ENCODE data around the gene ACTG1. TPM values are rescaled to one million over a fixed set of nuclear protein-coding genes. Genes with fewer than 3 reads are reported as not detected.
A peak's percentile ranks its signal among the peaks of the same experiment; 100 is the strongest.

The ACTG1 gene
- total and polyA plus RNA-seq, 7 donors, result 150 to 620 (median 405) TPM

DNA sequence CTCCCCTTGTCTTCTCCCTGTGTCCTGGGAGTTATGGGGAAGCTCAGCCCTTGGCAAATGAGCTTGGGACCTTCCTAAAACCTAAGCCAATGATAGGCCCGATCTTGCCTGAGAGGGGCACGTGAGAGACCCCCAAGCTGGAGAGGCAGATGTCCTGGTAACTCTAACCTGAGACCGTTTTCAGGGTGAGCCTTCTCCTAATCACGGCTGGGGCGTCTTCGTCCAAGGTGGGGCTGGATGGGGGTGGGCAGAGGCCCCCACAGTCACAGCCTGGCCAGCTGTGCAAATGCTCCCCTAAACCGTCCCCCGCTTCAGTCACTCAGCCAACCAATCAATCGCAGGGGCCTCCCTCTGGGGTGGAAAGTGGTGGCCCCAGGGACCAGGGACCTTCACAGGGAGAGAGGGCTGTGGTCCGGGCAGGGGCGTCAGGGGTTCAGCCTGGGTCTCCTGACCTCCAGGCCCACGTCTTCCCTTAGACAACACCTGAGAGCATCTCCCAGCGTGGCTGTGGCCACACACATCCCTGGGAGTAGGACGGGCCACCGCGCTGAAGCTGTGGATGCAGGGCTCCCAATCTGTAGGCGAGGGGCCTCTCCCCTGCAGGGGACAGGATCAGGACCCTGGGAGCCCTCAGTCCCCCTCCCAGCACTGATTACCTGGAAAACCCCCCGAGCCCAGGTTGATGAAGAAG lies 30.6 kb downstream of the ACTG1 start:
- ATAC-seq, result no peak
- Histone ChIP-seq H3K4me3 (peak overlapping the region; percentile 70), H3K36me3 (ENCODE audit: insufficient read depth in 1 of 2, low read depth in 1 of 2) (no peaks in the 10 kb centered on the region), H3K27me3 (ENCODE audit: insufficient read depth in 3 of 3, low read length in 2 of 3) (no peaks in the 10 kb centered on the region), H3K27ac (peak overlapping the region; percentile 64), H3K9me3 (no peaks in the 10 kb centered on the region), H3K4me1 (peaks cover 27% of the 10 kb centered on the region)
- 70 to 76% (median 74%) methylated on average over 18 of the region's 18 CpGs for WGBS, 3 donors
- TF ChIP-seq, protein P1, sequence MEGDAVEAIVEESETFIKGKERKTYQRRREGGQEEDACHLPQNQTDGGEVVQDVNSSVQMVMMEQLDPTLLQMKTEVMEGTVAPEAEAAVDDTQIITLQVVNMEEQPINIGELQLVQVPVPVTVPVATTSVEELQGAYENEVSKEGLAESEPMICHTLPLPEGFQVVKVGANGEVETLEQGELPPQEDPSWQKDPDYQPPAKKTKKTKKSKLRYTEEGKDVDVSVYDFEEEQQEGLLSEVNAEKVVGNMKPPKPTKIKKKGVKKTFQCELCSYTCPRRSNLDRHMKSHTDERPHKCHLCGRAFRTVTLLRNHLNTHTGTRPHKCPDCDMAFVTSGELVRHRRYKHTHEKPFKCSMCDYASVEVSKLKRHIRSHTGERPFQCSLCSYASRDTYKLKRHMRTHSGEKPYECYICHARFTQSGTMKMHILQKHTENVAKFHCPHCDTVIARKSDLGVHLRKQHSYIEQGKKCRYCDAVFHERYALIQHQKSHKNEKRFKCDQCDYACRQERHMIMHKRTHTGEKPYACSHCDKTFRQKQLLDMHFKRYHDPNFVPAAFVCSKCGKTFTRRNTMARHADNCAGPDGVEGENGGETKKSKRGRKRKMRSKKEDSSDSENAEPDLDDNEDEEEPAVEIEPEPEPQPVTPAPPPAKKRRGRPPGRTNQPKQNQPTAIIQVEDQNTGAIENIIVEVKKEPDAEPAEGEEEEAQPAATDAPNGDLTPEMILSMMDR (IDR thresholded peaks at IDR 0.05), result no peak
- DNase-seq, result no peak
- intact Hi-C loops (cut with DNase I), result loop anchor here in 1 of 2 donors (5.0 kb wide), 3 partner anchors 80 to 225 kb away; no protein-coding TSS in a partner anchor

GRCh38 chr17:81481073-81481799 lies 31.4 kb downstream of the ACTG1 start:
- Histone ChIP-seq H3K27me3 (ENCODE audit: insufficient read depth in 3 of 3, low read length in 2 of 3) (no peaks in the 10 kb centered on the region), H3K9me3 (no peaks in the 10 kb centered on the region), H3K36me3 (ENCODE audit: insufficient read depth in 1 of 2, low read depth in 1 of 2) (no peaks in the 10 kb centered on the region), H3K27ac (peak overlapping the region; percentile 64), H3K4me3 (peak overlapping the region; percentile 70), H3K4me1 (peaks cover 27% of the 10 kb centered on the region)
- WGBS, 3 donors, result 6 to 15% (median 7%) methylated on average over 38 to 94 of the region's 94 CpGs
- DNase-seq (peak; percentile 83 to 89), ATAC-seq (peak; percentile 73 to 79 (median 75))
- TF ChIP-seq, protein P1 (IDR thresholded peaks at IDR 0.05), result no peak
- intact Hi-C loops (cut with DNase I), result loop anchor here in 1 of 2 donors (5.0 kb wide), 3 partner anchors 79 to 224 kb away; no protein-coding TSS in a partner anchor

GRCh38 chr17:81480140-81481072 lies 32.2 kb downstream of the ACTG1 start:
- Histone ChIP-seq H3K36me3 (ENCODE audit: insufficient read depth in 1 of 2, low read depth in 1 of 2) (no peaks in the 10 kb centered on the region), H3K27me3 (ENCODE audit: insufficient read depth in 3 of 3, low read length in 2 of 3) (no peaks in the 10 kb centered on the region), H3K9me3 (no peaks in the 10 kb centered on the region), H3K27ac (peak overlapping the region; percentile 64), H3K4me3 (peak overlapping the region; percentile 70), H3K4me1 (peaks cover 27% of the 10 kb centered on the region)
- peak; percentile 75 to 82 for DNase-seq
- peak in 3 of 4 donors; percentile 20 to 43 (median 28) for ATAC-seq
- WGBS, 3 donors, result 35 to 60% (median 37%) methylated on average over 21 of the region's 21 CpGs
- TF ChIP-seq, protein P1 (IDR thresholded peaks at IDR 0.05), result no peak
- intact Hi-C loops (cut with DNase I), result loop anchor here in 1 of 2 donors (5.0 kb wide), 3 partner anchors 78 to 223 kb away; no protein-coding TSS in a partner anchor

All from psoas muscle (tissue), 8 donors.